Femur (tissue), 1 donor: ENCODE data around the gene UBQLN3.

Experiments used
- DNase-seq: peaks from one replicate; pipeline ENCODE4 v3.0.0-alpha.2; 2017

Gene UBQLN3

GRCh38 chr11:5504403-5504921 lies 5.3 kb downstream of the UBQLN3 start:
- DNase-seq, result no peak

- no peak for DNase-seq
Measured at GRCh38 chr11:5500393-5500801, 9.4 kb downstream of the UBQLN3 start.

DNA sequence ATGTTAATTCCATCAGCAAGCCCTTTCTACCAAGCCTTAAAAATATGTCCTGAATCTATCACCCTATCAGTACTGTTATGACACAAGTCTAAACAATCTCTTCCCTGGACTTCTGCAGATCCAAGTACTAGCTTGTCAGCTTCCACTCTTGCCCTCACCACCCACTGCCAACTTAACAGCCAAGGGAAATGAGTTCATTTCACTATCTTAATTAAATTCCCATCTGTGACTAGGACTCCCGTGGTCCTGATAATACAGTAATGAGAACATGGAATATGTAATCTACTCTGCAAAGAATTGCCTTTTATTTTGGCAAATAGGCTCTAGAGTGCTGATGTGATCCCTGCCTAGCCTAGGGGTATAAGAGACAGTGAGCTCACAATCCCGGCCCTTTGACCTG lies 10.1 kb downstream of the UBQLN3 start:
- no peak for DNase-seq

DNA sequence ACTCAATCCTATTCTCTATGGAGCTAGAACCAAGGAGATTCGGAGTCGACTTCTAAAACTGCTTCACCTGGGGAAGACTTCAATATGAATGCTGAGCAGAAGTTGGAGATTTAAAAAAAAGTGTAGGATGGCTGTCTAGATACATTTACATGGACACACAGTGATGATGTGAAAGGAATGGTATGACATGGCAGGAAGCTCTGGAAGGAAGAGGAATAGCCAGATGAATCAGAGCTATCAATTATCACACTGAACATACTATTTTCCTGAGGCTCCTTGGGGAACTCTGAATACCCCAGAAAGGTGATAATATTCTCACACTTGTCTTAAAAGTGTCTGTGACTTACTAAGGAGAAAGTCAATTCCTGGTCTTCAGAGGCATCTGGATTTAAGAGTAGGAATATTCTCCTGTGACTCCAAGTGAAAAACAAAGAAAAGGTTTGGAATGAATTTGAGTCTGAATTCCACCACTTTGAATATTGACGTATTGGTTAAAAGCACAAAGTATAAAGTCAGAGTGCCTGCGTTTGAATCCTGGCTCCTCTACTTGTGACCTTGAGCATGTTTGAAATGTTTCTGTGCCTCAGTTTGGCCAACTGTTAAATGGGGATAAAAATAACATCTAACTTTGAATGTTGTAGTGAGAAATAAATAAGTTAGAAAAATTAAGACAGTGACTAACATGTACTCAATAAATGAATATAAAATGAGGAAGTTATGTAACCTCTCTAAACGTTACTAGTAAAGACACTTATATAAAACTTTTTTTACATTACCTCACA lies 20.0 kb downstream of the UBQLN3 start:
- DNase-seq, result no peak

- DNase-seq, result no peak
Measured at GRCh38 chr11:5488798-5489399, 20.9 kb downstream of the UBQLN3 start.

GRCh38 chr11:5488385-5488784 lies 21.4 kb downstream of the UBQLN3 start, which contains the start of gene OR52D1:
Gene OR52D1 (plus strand): TSS chr11:5488685. CDS start chr11:5488707, 22 bp downstream.
- DNase-seq, result no peak

DNA sequence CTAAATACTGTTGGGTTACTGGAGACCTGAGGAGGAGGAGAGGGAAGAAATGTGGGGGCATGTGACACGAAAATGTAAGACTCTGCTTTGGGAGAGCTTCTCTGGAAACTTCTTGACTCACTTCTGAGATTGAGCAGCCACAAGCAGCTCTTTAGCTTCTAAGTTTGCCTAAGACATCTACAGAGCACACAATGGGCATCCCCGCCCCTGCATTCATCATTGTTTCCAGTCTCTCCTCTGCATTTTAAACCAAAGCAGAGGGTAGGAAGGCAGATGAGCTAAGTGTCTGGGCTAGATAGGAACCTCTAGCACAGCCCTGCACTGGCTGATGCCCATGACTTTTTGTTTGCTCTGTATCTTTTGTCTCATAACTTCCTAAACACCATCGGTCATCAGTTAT lies 23.3 kb downstream of the UBQLN3 start:
- no peak for DNase-seq

GRCh38 chr11:5486003-5486402 lies 23.8 kb downstream of the UBQLN3 start:
- no peak for DNase-seq

DNA sequence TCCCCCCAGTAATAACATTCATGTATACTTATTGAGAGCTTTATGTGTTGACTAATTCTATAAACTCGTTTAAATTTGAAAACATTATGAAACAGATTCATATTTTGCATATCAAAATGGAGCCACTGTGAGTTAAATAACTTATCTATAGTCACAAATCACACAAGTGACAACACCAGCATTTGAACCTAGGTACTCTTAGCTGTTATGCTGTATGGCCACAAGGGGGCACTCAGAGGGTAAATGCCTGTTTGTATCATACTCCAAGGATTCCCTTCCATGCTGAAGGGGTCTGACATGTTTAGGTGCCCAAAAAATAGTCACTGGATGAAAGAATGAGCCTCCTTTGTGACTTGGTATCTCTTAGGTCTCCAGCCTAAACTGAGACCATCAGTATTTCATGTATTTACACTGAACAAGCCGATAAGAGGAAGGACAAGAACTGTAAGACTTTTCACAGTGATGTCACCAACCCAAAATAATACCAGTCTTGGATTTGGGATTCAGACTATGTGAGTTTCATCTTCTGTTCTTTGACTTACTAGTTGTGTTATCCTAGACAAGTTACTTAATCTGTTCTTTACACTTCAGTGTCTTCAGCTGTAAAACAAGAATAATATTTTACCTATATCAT lies 33.5 kb downstream of the UBQLN3 start:
- DNase-seq, result peak; percentile 23

GRCh38 chr11:5473921-5474320 lies 35.8 kb downstream of the UBQLN3 start:
- DNase-seq, result no peak

DNA sequence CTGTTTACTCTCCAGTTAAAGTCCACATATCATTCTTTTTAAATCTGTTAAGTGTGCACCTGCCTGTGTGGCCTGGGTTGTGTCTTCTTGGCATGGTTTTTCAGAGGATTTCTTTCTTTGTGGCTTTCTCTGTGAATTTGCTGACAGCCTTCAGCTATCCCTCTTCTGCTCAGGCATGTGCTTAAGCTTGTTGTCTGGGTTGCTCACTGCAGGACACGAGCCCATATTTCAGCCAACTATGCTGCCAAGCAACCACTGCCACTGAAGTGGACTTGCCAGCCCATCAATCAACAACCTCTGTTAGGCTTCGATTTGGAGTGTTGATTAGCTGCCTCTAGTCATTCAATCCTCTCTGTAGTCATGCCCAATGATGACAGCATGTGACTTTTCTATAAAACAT lies 42.2 kb downstream of the UBQLN3 start:
- no peak for DNase-seq

- no peak for DNase-seq
Measured at GRCh38 chr11:5460983-5461621, 48.7 kb downstream of the UBQLN3 start.
